HG03060 (cell line): ENCODE data around the gene SCT.
"Not testable (repeated sequence)": the region's sequence is repeated elsewhere in the genome, so short reads cannot be mapped to it uniquely, and the experiment has no call there.

Source experiments
- ATAC-seq: cut with Tn5 transposase; IDR thresholded peaks from one replicate; pipeline ENCODE4 v1.9.1; 2021; ENCODE audit warnings: low read depth, moderate number of reproducible peaks; ENCODE audit not compliant: unreplicated experiment

SCT gene

GRCh38 chr11:626475-627307 is at the start of gene SCT:
Gene SCT, minus strand, starts transcription at chr11:627181. Its CDS starts 38 bp downstream, at chr11:627143.
- ATAC-seq = no peak

- no peak for ATAC-seq
Measured at GRCh38 chr11:674406-674805, 47.4 kb upstream of the SCT start.

- no peak for ATAC-seq
Measured at GRCh38 chr11:673866-674265, 46.9 kb upstream of the SCT start.

- no peak for ATAC-seq
Measured at GRCh38 chr11:665704-666281, 38.8 kb upstream of the SCT start.

- ATAC-seq = no peak
Measured at GRCh38 chr11:665062-665703, 38.2 kb upstream of the SCT start.

- no peak for ATAC-seq
Measured at GRCh38 chr11:662689-663274, 35.8 kb upstream of the SCT start.

GRCh38 chr11:660681-661444 is 33.9 kb upstream of the SCT start:
- no peak for ATAC-seq

- ATAC-seq = no peak
Measured at GRCh38 chr11:660281-660680, 33.3 kb upstream of the SCT start.

GRCh38 chr11:659532-660085 is 32.6 kb upstream of the SCT start:
- no peak for ATAC-seq

GRCh38 chr11:657691-658126 is 30.7 kb upstream of the SCT start:
- no peak for ATAC-seq

GRCh38 chr11:656866-657265 is 29.9 kb upstream of the SCT start:
- no peak for ATAC-seq

GRCh38 chr11:656426-656825 is 29.4 kb upstream of the SCT start:
- ATAC-seq = no peak

GRCh38 chr11:655036-655726 is 28.2 kb upstream of the SCT start:
- no peak for ATAC-seq

- ATAC-seq = not testable (repeated sequence)
Measured at GRCh38 chr11:654444-654843, 27.5 kb upstream of the SCT start.

- ATAC-seq = no peak
Measured at GRCh38 chr11:653837-654236, 26.9 kb upstream of the SCT start.

- ATAC-seq = not testable (repeated sequence)
Measured at GRCh38 chr11:653136-653535, 26.2 kb upstream of the SCT start.

- no peak for ATAC-seq
Measured at GRCh38 chr11:650482-650881, 23.5 kb upstream of the SCT start.

- ATAC-seq = not testable (repeated sequence)
Measured at GRCh38 chr11:647672-648158, 20.7 kb upstream of the SCT start.

- ATAC-seq = no peak
Measured at GRCh38 chr11:646214-646613, 19.2 kb upstream of the SCT start.
